Measurements from ENCODE around the gene PIGM.

The PIGM gene

GRCh38 chr1:160031365-160032164 lies at the start of gene PIGM:
Gene PIGM, minus strand, starts transcription at chr1:160031990. Its CDS starts 251 bp downstream, at chr1:160031739.
- TF ChIP-seq EZH2phosphoT487 (conservative IDR thresholded peaks at IDR 0.05; ENCODE audit: low read length): no peak
- TF ChIP-seq CTCF (IDR thresholded peaks at IDR 0.05; ENCODE audit: insufficient read depth, low read length, poor library complexity, severe bottlenecking): no peak
- Histone ChIP-seq H3K9me2 (replicated peaks; ENCODE audit: insufficient read depth, low read length) (no peaks in the 10 kb centered on the region), H3K9me3 (ENCODE audit: insufficient read depth, low read length) (no peaks in the 10 kb centered on the region), H3K4me2 (ENCODE audit: low read depth, low read length, poor library complexity, severe bottlenecking) (peak within 1 kb of the TSS; percentile 86), H3K36me3 (ENCODE audit: low read length) (no peaks in the 10 kb centered on the region), H3K27me3 (ENCODE audit: low read length) (no peaks in the 10 kb centered on the region), H3K79me2 (ENCODE audit: insufficient read depth, low read length) (no peaks in the 10 kb centered on the region), H4K20me1 (ENCODE audit: low read depth, low read length) (no peaks in the 10 kb centered on the region), H2AFZ (ENCODE audit: low read depth, low read length, severe bottlenecking) (peak within 1 kb of the TSS; percentile 99), H3K4me3 (ENCODE audit: insufficient read depth, low read length, poor library complexity, severe bottlenecking) (peak within 1 kb of the TSS; percentile 93), H3K9ac (ENCODE audit: low read length) (peak within 1 kb of the TSS; percentile 78), H3F3A (ENCODE audit: insufficient read depth) (0 out of 2 replicates have a peak, but pooled peaks cover 3% of the 10 kb centered on the region), H3K27ac (ENCODE audit: low read depth, low read length) (0 out of 2 replicates have a peak within 1 kb of the TSS, but pooled peaks have one; percentile 13)

GRCh38 chr1:160081261-160081936 lies 49.6 kb upstream of the PIGM start, which contains the start of gene KCNJ9:
Gene KCNJ9, plus strand, starts transcription at chr1:160081538. Its CDS starts 2,493 bp downstream, at chr1:160084031.
- no peak within 1 kb of the TSS for H3K27ac ChIP-seq (ENCODE audit: low read depth, low read length)
- H4K20me1 ChIP-seq (ENCODE audit: low read depth, low read length): no peaks in the 10 kb centered on the region
- no peak within 1 kb of the TSS for H2AFZ ChIP-seq (ENCODE audit: low read depth, low read length, severe bottlenecking)
- no peaks in the 10 kb centered on the region for H3F3A ChIP-seq (ENCODE audit: insufficient read depth)
- no peaks in the 10 kb centered on the region for H3K9me3 ChIP-seq (ENCODE audit: insufficient read depth, low read length)
- no peaks in the 10 kb centered on the region for H3K79me2 ChIP-seq (ENCODE audit: insufficient read depth, low read length)
- H3K9ac ChIP-seq (ENCODE audit: low read length): no peak within 1 kb of the TSS
- no peak within 1 kb of the TSS for H3K4me3 ChIP-seq (ENCODE audit: insufficient read depth, low read length, poor library complexity, severe bottlenecking)
- no peak within 1 kb of the TSS for H3K4me2 ChIP-seq (ENCODE audit: low read depth, low read length, poor library complexity, severe bottlenecking)
- H3K36me3 ChIP-seq (ENCODE audit: low read length): no peaks in the 10 kb centered on the region
- H3K27me3 ChIP-seq (ENCODE audit: low read length): no peaks in the 10 kb centered on the region
- H3K9me2 ChIP-seq (replicated peaks; ENCODE audit: insufficient read depth, low read length): no peaks in the 10 kb centered on the region
- TF ChIP-seq EZH2phosphoT487 (conservative IDR thresholded peaks at IDR 0.05; ENCODE audit: low read length): no peak
- TF ChIP-seq CTCF (IDR thresholded peaks at IDR 0.05; ENCODE audit: insufficient read depth, low read length, poor library complexity, severe bottlenecking): no peak

- no peaks in the 10 kb centered on the region for H3K9me3 ChIP-seq (ENCODE audit: insufficient read depth, low read length)
- no peak overlapping the region for H2AFZ ChIP-seq (ENCODE audit: low read depth, low read length, severe bottlenecking)
- H3K79me2 ChIP-seq (ENCODE audit: insufficient read depth, low read length): no peaks in the 10 kb centered on the region
- no peaks in the 10 kb centered on the region for H3F3A ChIP-seq (ENCODE audit: insufficient read depth)
- H3K4me2 ChIP-seq (ENCODE audit: low read depth, low read length, poor library complexity, severe bottlenecking): no peak overlapping the region
- H3K9me2 ChIP-seq (replicated peaks; ENCODE audit: insufficient read depth, low read length): no peaks in the 10 kb centered on the region
- no peak for TF ChIP-seq EZH2phosphoT487 (conservative IDR thresholded peaks at IDR 0.05; ENCODE audit: low read length)
- TF ChIP-seq CTCF (IDR thresholded peaks at IDR 0.05; ENCODE audit: insufficient read depth, low read length, poor library complexity, severe bottlenecking): no peak
- no peaks in the 10 kb centered on the region for H3K27me3 ChIP-seq (ENCODE audit: low read length)
- no peak overlapping the region for H3K4me3 ChIP-seq (ENCODE audit: insufficient read depth, low read length, poor library complexity, severe bottlenecking)
- no peaks in the 10 kb centered on the region for H4K20me1 ChIP-seq (ENCODE audit: low read depth, low read length)
- H3K36me3 ChIP-seq (ENCODE audit: low read length): no peaks in the 10 kb centered on the region
- no peak overlapping the region for H3K27ac ChIP-seq (ENCODE audit: low read depth, low read length)
- no peak overlapping the region for H3K9ac ChIP-seq (ENCODE audit: low read length)
These were observed 48.8 kb upstream of the PIGM start for GRCh38 chr1:160080381-160081100.
